CD14-positive monocyte (primary cell): Measurements from ENCODE around the gene MRLN. TPM values are rescaled to one million over a fixed set of nuclear protein-coding genes. Genes with fewer than 3 reads are reported as not detected.

Experiments used
- DNase-seq, 3 donors: peaks; one replicate each; pipeline ENCODE4 v3.0.0-alpha.2; 2011 to 2022
- H2AFZ ChIP-seq: 2 replicates; pipeline ENCODE4 v1.6.0; 2012; ENCODE audit warnings: mild to moderate bottlenecking, low read depth, low read length, inconsistent platforms; ENCODE audit not compliant: insufficient read depth, poor library complexity, severe bottlenecking
- H3K27ac ChIP-seq, 2 donors: 1 replicate in 1 of 2; 2 replicates in 1 of 2; pipeline ENCODE4 v1.5.1; 2012 to 2013; ENCODE audit warnings: low read length in 2 of 2, control low read depth in 1 of 2, inconsistent platforms in 1 of 2, low read depth in 1 of 2, mild to moderate bottlenecking in 1 of 2
- H3K27me3 ChIP-seq, 2 donors: one replicate each; pipeline versions ENCODE4 v1.6.0 to v1.6.1; 2011 to 2013; ENCODE audit warnings: low read length in 2 of 2; ENCODE audit not compliant: control insufficient read depth in 2 of 2, insufficient read depth in 2 of 2
- H3K36me3 ChIP-seq, 2 donors: replicated peaks in 1 of 2; 1 replicate in 1 of 2; 2 replicates in 1 of 2; pipeline versions ENCODE4 v1.5.1 to v1.6.1; 2012 to 2013; ENCODE audit warnings: low read length in 2 of 2, control low read depth in 1 of 2, inconsistent platforms in 1 of 2, mild to moderate bottlenecking in 1 of 2; ENCODE audit not compliant: insufficient read depth in 2 of 2, control insufficient read depth in 1 of 2
- H3K4me1 ChIP-seq, 2 donors: 1 replicate in 1 of 2; 2 replicates in 1 of 2; pipeline versions ENCODE4 v1.5.1 to v1.6.1; 2012 to 2013; ENCODE audit warnings: low read length in 2 of 2, control low read depth in 1 of 2, inconsistent platforms in 1 of 2, mild to moderate bottlenecking in 1 of 2, moderate library complexity in 1 of 2; ENCODE audit not compliant: insufficient read depth in 2 of 2, control insufficient read depth in 1 of 2
- H3K4me2 ChIP-seq: replicated peaks from 2 replicates; pipeline ENCODE3; 2012; ENCODE audit warnings: low read length, moderate library complexity, mild to moderate bottlenecking; ENCODE audit not compliant: poor library complexity, severe bottlenecking; ENCODE audit errors: extremely low read depth
- H3K4me3 ChIP-seq, 3 experiments: fragments of 200-600 bp in 1 of 3; sonication (generic) in 1 of 3; replicated peaks in 1 of 3; 1 replicate in 2 of 3; 2 replicates in 1 of 3; pipeline ENCODE4 v1.5.1; 2011 to 2013; ENCODE audit warnings: low read length in 3 of 3, mild to moderate bottlenecking in 3 of 3, control low read depth in 2 of 3, low read depth in 2 of 3, inconsistent platforms in 1 of 3, moderate library complexity in 1 of 3
- H3K79me2 ChIP-seq: 2 replicates; pipeline ENCODE4 v1.6.0; 2012; ENCODE audit warnings: mild to moderate bottlenecking, control low read depth, inconsistent platforms, low read length, moderate library complexity; ENCODE audit not compliant: insufficient read depth
- H3K9ac ChIP-seq: 2 replicates; pipeline ENCODE4 v1.6.0; 2017; ENCODE audit warnings: low read length, mild to moderate bottlenecking; ENCODE audit not compliant: insufficient read depth, poor library complexity, severe bottlenecking
- H3K9me3 ChIP-seq, 2 donors: replicated peaks in 1 of 2; 1 replicate in 1 of 2; 2 replicates in 1 of 2; pipeline versions ENCODE4 v1.5.1 to v1.6.1; 2012 to 2013; ENCODE audit warnings: low read length in 2 of 2, control low read depth in 1 of 2; ENCODE audit not compliant: control insufficient read depth in 1 of 2, insufficient read depth in 1 of 2
- H4K20me1 ChIP-seq: 2 replicates; pipeline ENCODE4 v1.6.0; 2012; ENCODE audit warnings: mild to moderate bottlenecking, low read length, control low read depth, moderate library complexity; ENCODE audit not compliant: insufficient read depth
- H3K27ac Mint-ChIP-seq, 7 donors: one replicate each; pipeline ENCODE4 v1.8.0; 2020; ENCODE audit warnings: mild to moderate bottlenecking in 7 of 7, mixed read lengths in 7 of 7, moderate library complexity in 6 of 7, inconsistent platforms in 2 of 7
- H3K27me3 Mint-ChIP-seq, 3 donors: one replicate each; pipeline ENCODE4 v1.8.0; 2021 to 2022; ENCODE audit warnings: low read depth in 3 of 3, mild to moderate bottlenecking in 3 of 3, mixed read lengths in 3 of 3, moderate library complexity in 3 of 3, inconsistent platforms in 1 of 3
- H3K36me3 Mint-ChIP-seq, 2 donors: one replicate each; pipeline ENCODE4 v1.8.0; 2020; ENCODE audit warnings: mixed read lengths in 2 of 2, inconsistent platforms in 1 of 2, mild to moderate bottlenecking in 1 of 2
- H3K4me1 Mint-ChIP-seq: one replicate; pipeline ENCODE4 v1.8.0; 2020; ENCODE audit warnings: mild to moderate bottlenecking, mixed read lengths
- H3K4me3 Mint-ChIP-seq, 2 donors: one replicate each; pipeline ENCODE4 v1.8.0; 2020; ENCODE audit warnings: mild to moderate bottlenecking in 2 of 2, mixed read lengths in 2 of 2, moderate library complexity in 1 of 2
- H3K9me3 Mint-ChIP-seq, 7 donors: one replicate each; pipeline ENCODE4 v1.8.0; 2020 to 2022; ENCODE audit warnings: mixed read lengths in 7 of 7, mild to moderate bottlenecking in 6 of 7, moderate library complexity in 6 of 7, inconsistent platforms in 2 of 7
- CTCF ChIP-seq: fragments of 200-600 bp; IDR thresholded peaks from one replicate; pipeline ENCODE4 v1.8.0; 2022; ENCODE audit warnings: antibody characterized with exemption, mild to moderate bottlenecking
- WGBS: methylation state at CpG from one replicate; pipeline ENCODE4 v1.1.5; 2013; ENCODE audit warnings: missing lambda C conversion rate; ENCODE audit not compliant: insufficient coverage; 5-methylcytosine and 5-hydroxymethylcytosine counted together
- intact Hi-C, 2 donors: fragments of 100-400 bp; cut with micrococcal nuclease; formaldehyde crosslinking; loops; one replicate each; pipeline versions ENCODE4 v1.15.0 to v1.15.1; 2023
- polyA plus RNA-seq, 3 donors: library from polyadenylated mRNA; depleted of rRNA in 1 of 3; unstranded in 2 of 3; stranded (reverse) in 1 of 3; fragments of 300-500 nt in 2 of 3; fragments of >200 nt in 1 of 3; fragmentation: Illumina TruSeq in 2 of 3; gene quantifications; 1 replicate in 2 of 3; 2 replicates in 1 of 3; pipeline ENCODE4 v1.2.3, GENCODE V29; 2012 to 2021

Gene MRLN
- polyA plus RNA-seq, 3 donors: not detected

DNA sequence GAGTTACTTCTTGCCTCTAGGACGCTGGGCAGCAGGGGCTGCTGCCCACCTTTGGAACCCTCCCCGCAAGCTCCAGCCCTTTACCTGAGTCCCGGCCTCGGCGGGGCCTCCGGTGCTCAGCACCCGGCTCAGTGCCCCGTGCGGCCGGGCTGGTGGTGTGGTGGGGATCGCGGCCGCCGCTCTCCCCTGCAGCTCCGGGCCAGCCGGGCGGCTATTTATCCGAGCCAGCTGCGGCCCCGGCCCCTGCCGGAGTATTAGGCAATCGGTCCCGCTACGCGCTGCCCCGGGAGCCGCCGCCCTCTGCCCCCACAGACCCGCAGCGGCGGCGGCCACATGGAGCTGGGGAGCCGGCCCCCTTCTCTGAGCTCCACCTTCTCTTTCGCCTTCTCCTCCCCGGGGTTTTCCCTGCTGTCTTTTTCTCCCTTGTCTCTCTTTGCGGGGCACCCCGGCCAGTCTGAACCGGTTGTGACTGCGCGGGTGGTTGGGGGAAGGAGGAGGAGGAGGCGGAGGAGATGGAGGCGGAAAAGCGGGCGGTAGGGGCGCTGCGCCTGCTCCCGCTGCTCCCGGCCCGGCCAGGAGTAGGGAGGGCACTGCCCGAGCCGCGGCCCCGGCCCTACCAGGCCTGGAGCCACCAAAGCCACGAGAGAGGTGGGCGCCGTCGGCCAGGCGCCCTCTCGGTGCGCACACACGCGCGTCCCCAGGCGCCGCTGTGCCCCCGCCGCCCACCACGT is 43.7 kb downstream of the MRLN start, which contains the start of gene SLC16A9:
SLC16A9 (minus strand) TSS at position 456 of the 731 bp plus-strand sequence. CDS start 25,559 bp downstream, outside the sequence.
- no peaks in the 10 kb centered on the region for H4K20me1 ChIP-seq
- peak within 1 kb of the TSS; percentile 76 for H3K4me2 ChIP-seq
- intact Hi-C loops: no loop called here
- H3K4me1 ChIP-seq: peaks cover 5 to 17% of the 10 kb centered on the region in 2 donors
- under 1% methylated on average over 62 of the region's 68 CpGs for WGBS
- TF ChIP-seq CTCF: no peak
- no peaks in the 10 kb centered on the region for H3K79me2 ChIP-seq
- Mint-ChIP-seq H3K27me3 (peaks cover 40 to 60% (median 44%) of the 10 kb centered on the region in 3 donors), H3K36me3 (no peaks in the 10 kb centered on the region), H3K4me3 (peak within 1 kb of the TSS; percentile 61 to 86), H3K4me1 (peaks cover 7% of the 10 kb centered on the region), H3K27ac (peak within 1 kb of the TSS in 1 of 7 donors; percentile 54), H3K9me3 (peaks cover 0 to 6% (median 0%) of the 10 kb centered on the region in 7 donors)
- H3K27me3 ChIP-seq: peaks cover 35 to 49% of the 10 kb centered on the region in 2 donors
- no peak for DNase-seq
- H3K9me3 ChIP-seq: peaks cover 0 to 8% of the 10 kb centered on the region in 2 donors
- peak within 1 kb of the TSS; percentile 21 for H3K9ac ChIP-seq
- H3K4me3 ChIP-seq: peak within 1 kb of the TSS in 2 of 3 experiments; percentile 27 to 63
- H3K36me3 ChIP-seq: no peaks in the 10 kb centered on the region
- no peak within 1 kb of the TSS for H3K27ac ChIP-seq
- peak within 1 kb of the TSS; percentile 41 for H2AFZ ChIP-seq

DNA sequence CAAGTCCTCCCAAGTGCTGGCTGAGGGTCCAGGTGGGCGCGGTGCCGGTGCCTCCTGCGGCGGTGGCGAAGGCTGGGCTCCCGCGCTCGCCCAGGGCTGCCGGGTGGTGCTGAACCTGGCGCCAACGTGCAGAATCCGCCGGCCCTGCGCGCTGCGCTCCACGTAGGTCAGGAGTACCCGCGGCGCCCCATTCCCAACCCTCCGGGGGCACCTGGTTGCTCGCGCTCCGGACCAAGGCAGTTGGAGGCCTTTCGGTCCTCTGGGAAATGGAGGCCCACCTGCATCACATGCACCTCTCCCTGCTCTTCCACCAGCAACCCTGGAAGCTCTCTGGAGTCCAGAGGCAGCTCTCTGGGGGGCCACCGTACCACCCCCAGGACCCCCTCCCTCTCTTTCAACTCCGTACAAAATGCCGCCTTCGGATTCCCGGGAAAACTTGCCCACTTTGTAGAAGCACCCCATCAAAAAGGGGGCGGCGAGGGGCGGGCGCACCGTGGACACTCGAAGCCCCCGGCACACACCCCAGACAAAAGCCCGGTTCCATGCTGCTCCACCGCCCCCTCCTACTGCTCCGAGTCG is 44.4 kb downstream of the MRLN start:
- H3K27ac Mint-ChIP-seq: no peak overlapping the region
- H3K4me3 Mint-ChIP-seq: peak overlapping the region; percentile 42 to 77
- H4K20me1 ChIP-seq: no peaks in the 10 kb centered on the region
- H3K4me2 ChIP-seq: peak overlapping the region; percentile 76
- peaks cover 5 to 17% of the 10 kb centered on the region in 2 donors for H3K4me1 ChIP-seq
- H3K4me1 Mint-ChIP-seq: peaks cover 7% of the 10 kb centered on the region
- peaks cover 0 to 8% of the 10 kb centered on the region in 2 donors for H3K9me3 ChIP-seq
- no peak for DNase-seq
- no peak for TF ChIP-seq CTCF
- no peak overlapping the region for H3K9ac ChIP-seq
- H3K79me2 ChIP-seq: no peaks in the 10 kb centered on the region
- peaks cover 35 to 49% of the 10 kb centered on the region in 2 donors for H3K27me3 ChIP-seq
- peaks cover 0 to 6% (median 0%) of the 10 kb centered on the region in 7 donors for H3K9me3 Mint-ChIP-seq
- H3K4me3 ChIP-seq: peak overlapping the region in 1 of 3 experiments; percentile 63
- H3K27me3 Mint-ChIP-seq: peaks cover 40 to 60% (median 44%) of the 10 kb centered on the region in 3 donors
- peak overlapping the region; percentile 41 for H2AFZ ChIP-seq
- no peaks in the 10 kb centered on the region for H3K36me3 ChIP-seq
- intact Hi-C loops: no loop called here
- no peak overlapping the region for H3K27ac ChIP-seq
- no peaks in the 10 kb centered on the region for H3K36me3 Mint-ChIP-seq
- 0% methylated on average over 42 of the region's 42 CpGs for WGBS
